ENCODE results near the gene CRYBG2.

Gene CRYBG2

GRCh38 chr1:26279456-26280332 is 74.2 kb downstream of the CRYBG2 start, which contains the start of gene SH3BGRL3:
SH3BGRL3 (plus strand) TSS chr1:26280086; CDS start chr1:26280156, 70 bp downstream.
- DNase-seq: peak; percentile 67

GRCh38 chr1:26278724-26279455 is 75.0 kb downstream of the CRYBG2 start:
- no peak for DNase-seq

- DNase-seq: no peak
Measured at GRCh38 chr1:26278303-26278702, 75.6 kb downstream of the CRYBG2 start.

- DNase-seq: no peak
Measured at GRCh38 chr1:26277719-26278118, 76.2 kb downstream of the CRYBG2 start.

GRCh38 chr1:26277261-26277661 is 76.7 kb downstream of the CRYBG2 start:
- no peak for DNase-seq

- DNase-seq: no peak
Measured at GRCh38 chr1:26276432-26276838, 77.5 kb downstream of the CRYBG2 start.

- peak; percentile 43 for DNase-seq
Measured at GRCh38 chr1:26275580-26276431, 78.1 kb downstream of the CRYBG2 start.

- no peak for DNase-seq
Measured at GRCh38 chr1:26274801-26275425, 79.0 kb downstream of the CRYBG2 start.
